ENCODE results near the gene TPRA1.

The TPRA1 gene

DNA sequence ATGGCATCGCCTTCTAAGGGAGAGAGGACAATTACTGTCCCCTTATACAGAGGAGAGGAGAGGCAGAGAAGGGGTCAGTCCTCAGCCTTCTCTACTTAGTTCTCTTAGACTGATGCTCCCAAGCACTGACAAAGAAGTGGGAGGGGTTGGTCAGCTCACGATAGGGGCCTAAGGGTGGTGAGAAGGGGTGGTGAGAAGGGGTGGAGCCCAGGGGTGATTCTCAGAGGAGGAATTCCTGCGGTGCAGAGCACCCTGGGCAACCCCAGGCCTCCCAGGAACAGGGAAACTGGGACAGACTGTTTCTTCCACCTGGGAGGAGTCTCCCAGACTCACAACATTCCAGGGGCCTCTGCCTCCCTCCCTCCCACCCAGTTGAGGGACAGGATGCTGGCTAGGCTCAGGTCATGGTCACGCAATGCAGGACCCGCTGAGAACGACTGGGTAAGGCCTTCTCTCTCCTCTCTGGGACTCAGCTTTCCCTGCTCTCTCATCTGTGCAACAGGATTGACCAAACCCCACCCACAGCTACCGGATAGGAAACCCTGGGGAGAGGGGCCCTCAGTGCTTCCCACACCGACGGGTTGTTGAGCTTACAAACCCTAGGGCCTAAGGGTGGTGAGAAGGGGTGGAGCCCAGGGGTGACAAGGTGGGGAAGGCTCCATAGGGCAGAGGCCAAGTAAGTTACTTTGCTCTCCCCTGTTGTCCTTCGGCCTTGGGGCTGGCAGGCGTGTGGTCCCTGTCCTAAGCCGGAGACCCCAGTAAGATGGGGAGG lies 1.5 kb downstream of the TPRA1 start:
- DNase-seq, result peak; percentile 58

DNA sequence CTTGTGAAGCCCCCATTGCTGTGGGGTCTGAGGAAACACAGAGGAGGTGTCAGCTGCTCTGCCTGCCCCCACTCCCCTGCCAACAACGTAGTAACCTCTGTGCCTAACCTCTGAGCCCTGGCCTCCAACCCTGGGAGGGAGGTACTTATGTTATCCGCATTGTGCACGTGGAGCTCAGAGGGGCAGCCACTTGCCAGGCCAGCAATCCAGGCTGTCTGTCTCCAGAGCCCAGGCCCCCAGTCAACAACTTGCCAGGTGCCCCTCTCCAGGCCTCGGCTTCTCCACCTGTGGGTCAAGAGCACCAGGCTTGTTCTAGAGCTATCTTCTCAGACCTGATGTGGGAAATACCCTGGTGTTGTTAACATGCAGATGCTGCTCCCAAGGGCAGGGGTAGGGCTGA lies 2.7 kb downstream of the TPRA1 start:
- no peak for DNase-seq

DNA sequence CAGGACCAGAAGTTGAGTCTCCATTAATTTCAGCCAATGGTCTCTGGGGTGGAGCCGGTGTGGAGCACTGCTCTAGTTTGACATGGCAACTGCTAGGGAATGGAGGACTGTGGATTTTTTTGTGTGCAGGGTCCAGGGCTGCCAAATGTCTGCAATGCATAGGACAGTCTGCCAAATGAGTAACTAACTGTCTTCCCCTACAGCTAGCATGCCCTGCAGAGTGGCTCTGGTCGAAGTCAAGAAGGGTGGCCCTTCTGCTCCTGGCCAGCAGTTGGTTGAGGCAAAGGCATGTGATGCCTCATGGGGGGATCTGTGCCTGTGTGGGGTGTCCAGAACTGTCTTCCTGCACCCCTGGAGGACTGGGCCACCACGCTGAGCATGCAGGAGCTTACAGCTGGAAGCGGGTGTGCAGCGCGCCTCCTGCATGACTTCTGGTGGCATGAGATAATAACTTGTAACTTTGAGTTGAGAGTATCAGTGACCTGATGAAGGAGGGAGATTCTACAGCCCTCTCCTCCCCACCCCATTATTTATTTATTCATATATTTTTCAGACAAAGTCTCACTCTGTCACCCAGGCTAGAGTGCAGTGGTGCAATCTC lies 4.6 kb downstream of the TPRA1 start:
- no peak for DNase-seq

DNA sequence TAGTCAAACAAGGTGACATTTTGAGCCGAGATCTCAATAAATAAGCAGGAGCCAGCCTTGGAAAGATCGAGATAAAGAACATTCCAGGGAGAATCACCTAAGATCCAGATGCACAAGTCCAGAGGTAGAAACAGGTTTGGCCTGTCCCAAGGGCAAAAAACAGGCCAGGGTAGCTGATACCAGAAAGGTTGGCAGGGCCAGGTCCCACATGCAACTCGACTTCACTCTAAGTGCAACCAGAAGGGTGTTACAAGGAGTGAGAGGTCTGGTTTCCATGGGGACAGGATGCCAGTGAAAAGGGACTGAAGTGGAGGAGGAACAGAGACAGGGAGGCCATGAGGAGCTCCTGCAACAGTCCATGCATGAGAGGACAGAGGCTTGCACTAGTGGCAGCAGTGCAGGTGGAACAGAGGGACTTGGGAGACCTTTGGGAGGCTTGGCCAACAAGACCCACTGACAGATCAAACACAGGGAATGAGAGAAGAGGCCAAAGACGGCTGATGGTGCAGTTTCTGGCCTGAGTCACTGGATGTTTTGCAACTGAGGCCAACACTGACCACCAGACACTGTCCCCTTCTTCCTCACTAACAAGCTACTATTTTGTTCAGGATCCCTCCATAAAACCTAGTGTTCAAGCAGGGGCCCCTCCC lies 5.2 kb downstream of the TPRA1 start:
- DNase-seq, result no peak

DNA sequence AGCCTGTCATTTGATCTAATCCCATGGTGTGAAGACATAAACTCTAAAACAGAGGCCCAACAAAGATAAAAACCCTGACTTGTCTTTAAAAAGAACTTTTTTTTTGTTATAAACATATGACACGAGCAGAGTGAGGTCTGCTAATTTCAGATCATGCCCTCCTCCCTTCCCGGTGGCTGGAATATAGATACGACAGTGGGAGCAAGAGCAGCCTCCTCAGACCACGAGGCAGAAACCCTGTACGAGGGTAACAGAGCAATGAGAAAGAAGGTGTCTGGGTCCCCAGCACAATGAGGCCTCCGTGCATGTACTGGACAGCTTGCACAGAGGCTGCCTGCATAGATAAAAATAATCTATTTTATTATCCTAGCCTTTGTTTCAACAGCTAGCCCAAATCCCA lies 5.8 kb downstream of the TPRA1 start:
- no peak for DNase-seq

DNA sequence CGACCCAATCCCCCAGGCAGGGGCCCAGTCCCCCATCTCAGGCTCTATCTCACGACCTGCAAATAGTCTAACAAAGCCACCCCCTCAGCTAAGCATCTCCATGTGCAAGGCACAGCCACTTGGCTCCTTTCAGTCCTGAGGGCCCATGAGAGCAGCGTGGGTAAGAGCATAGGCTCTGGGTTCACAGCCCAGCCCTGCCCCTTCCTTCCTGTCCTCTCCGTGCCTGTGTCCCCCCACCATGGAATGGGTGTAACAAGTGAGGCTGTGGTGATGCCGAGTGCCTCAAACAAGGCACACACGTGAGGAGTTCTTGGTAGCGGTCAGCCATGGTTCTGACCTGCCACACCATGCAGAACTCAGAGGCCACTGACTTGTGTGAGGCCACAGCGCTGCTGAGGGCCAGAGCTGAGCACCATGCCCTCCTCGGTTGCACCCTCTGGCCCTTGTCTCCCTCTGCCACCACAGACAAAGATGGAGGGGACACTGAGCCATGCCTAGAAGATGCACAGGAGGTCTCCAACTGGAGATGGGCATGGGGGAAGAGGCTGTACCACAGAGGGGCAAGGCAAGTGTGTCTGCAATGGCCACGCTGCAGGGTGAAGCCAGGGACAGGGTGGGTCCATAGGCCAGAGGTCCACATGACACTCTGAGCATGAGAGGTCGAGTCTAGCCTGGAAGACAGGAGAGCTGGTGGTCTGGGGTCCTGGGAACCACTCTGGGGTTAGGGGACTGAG lies 10.0 kb downstream of the TPRA1 start:
- DNase-seq, result no peak

DNA sequence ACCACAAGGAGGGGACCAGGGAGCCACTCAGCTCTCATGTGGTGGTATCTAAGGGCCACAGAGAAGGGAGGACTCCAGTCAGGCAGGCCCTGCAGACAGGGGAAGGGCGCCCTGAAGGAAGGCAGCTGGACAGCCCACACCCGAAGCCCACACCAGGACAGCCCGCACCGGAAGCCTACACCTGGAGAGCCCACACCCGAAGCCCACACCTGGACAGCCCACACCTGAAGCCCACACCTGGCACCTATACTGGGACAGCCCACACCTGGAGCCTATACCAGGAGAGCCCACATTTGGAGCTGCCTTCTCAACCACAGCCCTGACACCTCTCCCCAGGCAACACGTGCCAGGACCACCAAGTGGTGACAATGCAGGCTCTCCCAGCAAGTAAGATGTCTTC lies 11.7 kb downstream of the TPRA1 start:
- DNase-seq, result no peak

DNA sequence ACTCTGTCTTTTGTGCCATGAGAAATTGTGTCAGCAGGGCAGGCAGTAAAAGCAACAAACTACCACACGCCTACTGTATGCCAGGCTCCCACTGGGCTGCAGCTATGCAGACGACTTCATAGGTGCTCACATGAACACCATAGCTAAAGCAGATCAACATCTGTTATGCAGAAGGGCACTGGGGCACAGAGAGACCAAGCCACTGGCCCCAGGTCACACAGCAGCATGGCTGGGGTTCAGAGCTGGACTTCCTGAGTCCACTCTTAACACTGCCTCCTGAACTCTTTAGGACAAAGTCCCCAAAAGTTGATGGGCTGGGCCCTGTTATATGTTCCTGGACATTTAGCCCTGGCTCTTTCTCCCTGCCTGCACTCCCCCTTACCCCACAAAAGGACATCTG lies 12.4 kb downstream of the TPRA1 start:
- no peak for DNase-seq

DNA sequence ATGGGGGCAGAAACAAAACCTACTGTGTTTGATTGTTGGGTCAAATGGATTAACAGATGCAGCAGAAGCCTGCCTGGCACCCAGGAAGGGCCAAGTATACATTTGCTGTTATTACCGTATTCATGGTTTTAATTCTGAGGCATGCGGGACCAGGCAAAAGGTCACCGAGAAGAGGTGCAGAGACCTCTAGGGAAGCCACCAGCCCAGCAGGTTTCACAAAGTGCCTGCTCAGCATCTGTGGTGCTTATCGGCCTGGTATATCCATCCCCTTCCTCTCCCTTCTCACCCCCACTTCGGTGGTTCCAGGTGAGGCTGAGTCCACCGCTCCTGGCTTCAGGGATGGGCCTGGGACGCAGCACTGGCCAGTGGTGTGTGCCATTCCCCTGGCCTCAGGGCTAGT lies 13.1 kb downstream of the TPRA1 start:
- no peak for DNase-seq

DNA sequence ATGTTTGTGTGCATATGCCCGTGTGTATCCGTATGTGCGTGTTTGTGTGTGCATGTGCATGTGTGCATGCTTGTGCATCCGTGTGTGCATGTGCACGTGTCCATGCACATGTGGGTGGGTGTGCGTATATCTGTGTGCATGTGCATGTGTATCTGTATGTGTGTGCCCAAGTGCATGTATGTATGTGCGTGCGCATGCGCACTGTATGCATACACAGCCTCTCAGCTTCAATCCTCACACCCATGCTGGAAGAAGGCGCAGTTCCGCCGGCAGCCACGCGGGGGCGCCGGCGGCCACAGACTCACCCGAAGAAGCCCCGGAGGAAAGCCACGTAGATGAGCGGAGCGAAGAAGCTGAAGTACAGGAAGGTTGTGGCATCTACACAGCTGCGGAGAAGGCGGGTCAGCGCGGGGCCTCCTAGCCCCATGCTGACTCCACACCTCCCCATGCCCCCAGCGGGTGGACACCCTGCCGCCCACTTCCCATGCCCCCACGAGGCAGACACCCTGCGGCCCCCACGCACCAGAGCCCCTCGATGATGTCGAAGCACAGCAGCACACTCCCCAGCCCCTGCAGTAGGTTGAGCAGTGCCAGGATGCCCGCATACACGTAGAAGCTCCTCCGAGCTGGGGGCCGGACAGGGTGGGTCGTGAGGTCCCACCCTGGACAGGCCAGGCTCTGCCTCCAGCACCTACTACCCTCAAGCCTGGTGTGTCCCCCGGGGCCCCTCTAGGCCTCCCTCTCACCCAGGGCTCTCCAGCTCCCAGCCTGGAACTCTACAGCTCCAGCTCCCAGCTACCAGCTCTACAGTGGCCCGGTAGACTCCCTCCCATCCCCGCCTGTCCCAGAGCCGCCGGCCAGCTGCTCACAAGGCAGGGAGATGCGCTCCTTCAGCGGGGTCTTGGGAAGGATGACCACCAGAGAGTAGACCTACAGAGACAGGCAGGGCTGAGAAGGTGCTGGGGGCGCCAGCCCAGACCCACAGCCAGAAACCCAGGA lies 15.4 kb downstream of the TPRA1 start:
- DNase-seq, result peak; percentile 87

DNA sequence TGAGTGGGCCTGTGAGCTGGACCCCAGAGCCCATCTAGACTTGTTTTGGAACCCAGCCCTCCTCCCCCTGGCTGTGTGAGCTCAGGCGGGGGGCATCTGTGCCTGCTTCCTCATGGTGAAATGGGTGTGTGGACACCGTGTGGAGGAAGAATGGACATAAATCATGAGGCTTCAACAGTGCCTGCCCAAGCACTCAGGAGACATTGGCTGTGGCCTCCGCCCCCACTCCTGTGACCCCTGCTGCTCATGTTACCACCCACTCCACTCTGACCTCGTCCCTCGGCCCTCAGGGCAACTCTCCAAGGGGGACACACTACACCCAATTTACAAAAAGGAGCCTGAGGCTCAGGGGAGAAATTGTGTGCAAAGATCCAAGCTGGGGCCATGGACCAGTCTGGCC lies 16.6 kb downstream of the TPRA1 start:
- DNase-seq, result no peak

DNA sequence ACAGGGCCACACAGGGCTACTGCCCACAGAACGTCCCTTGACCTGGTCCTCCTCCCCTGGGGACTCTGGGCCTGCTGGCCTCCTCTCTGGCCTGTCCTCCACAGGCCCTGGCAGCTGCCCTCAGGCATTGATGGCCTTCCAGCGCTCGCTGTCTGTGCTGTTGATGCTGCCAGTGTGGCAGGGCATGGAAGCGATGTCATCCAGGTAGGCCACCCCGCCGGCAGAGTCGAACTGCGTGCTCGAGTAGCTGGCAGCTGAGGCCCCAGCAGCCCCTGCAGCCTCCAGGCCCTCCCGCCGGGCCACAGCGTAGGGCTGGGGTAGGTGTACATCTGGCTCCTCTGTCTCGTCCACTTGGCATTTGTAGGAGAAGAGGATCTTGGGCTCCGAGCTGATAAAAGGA lies 17.1 kb downstream of the TPRA1 start:
- DNase-seq, result no peak

DNA sequence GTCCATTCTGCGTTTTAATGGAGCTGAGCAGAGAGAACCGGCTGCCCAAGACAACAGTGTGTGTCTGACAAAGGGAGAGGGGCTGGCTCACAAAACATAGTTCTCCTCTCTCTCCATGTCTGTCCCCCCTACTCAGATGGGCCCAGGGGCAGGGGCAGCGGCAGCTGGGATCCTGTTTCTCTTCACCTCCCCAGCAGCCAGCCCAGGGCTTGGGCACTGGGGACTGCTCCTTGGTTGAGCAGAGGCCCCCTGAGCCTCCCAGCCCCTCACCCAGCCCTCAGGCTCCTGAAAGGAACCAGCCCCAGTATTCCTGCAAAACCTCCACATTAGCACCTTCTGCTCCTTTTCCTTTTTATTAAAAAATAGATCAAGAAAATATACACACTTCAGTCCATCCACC lies 17.8 kb downstream of the TPRA1 start:
- no peak for DNase-seq

DNA sequence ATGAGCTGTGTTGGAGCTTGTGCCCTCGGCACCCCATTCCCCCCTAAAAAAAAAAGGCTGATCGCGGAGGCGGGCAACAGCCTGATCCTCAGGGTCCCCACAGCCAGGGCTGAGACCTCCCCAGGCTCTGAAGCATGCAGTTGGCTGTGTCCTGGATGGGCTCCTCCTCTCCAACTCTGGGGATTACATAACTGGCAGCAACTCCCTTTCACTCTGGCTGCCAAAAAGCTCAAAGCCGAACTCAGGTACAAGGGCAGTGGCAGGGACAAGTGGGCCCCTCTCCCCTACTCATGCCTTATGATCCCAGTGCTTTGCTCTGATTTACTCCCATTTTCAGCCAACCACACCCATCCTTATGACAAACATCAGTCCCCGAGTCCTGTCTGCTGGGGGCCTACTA lies 18.3 kb downstream of the TPRA1 start:
- no peak for DNase-seq

DNA sequence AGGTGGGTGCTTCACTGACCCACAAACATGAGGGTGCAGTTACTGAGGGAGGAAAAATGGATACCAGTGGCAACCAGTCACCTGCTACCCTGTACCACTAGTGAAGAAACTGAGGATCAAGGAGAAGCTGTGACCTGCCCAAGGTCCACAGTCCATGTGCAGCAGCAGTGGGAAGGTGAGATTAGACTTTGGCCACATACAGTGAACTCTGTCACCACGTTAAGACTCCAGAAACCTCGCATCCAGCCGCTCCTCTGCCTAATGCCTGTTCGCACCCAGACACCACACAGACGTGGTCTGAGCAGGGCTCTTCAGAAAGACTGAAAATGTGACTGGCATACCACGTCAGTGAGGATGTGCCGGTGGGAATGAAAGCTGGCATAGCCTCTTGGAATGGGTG lies 20.0 kb downstream of the TPRA1 start:
- no peak for DNase-seq

DNA sequence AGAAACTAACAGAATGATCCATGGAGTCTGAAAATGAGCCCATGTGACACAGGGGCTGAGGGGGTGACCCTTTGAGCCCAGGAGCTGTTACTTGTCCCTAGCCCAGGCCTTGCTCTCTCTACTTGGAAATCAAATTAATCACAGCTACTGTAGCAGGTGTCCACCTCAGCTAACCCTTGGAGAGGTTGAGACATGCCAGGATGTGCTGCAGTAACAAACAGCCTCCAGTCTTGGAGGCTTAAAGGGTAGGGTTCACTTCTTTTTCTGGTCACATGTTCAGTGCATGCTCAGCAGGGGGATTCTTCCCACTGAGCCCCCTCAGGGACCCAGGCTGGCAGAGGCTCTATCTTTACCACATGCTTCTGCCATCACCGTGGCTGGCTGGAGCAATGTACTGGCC lies 21.4 kb downstream of the TPRA1 start:
- no peak for DNase-seq

DNA sequence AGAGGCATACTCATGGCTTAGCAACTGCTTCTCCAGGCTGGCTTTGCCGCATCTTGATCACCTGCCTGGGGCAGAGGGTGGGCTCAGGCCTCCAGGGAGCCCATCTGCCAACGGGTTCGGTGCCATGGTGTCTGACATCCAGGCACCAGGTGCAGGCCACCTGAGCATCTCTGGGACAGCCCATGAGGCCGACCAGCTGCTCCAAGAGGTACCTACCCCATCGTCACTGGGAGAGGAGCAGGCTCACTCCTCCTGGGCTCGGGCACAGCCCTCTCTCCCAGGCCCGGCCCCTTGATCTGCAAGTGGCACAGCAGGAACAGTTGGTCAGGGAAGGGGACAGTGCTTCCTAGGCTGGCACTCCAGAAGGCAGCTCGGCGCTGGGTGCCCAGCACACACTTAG lies 21.9 kb downstream of the TPRA1 start:
- no peak for DNase-seq

DNA sequence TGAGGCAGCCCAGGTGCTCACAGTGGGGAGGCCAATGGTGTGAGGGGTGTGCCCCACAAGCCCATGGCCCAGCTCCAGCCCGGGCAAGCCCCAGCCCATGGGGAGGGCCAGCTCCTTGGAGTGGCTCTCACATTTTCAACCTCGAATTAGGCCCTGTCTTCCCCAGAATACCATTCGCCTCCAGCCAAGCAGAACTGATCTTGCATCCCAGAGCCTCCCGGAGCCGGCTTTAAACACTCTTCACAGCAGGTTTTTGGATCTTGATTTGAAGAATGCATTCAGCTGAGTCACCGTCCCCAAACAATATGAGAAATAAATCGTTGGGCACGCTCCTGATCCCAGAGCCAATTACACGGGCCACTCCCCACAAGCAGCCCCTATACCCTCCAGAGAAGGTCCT lies 23.7 kb downstream of the TPRA1 start:
- DNase-seq, result no peak

DNA sequence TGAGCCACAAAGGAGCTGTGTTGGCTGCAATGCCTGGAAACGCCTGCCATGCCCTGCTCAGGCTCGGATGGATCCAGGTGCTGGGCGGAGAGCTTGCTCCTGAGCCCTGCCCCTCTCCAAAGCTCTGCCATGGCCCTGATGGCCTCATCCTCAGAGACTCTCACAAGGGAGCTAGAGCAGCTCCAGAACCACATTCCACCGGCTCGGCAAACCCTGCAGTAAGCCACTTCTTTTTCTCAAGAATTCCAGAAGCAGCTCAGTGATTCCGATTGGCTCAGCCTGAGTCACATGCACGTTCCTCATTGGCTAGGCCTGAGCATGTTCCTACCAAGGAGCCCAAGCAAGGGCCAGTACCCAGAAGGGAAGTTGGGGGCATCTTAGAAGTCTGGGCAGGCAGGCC lies 24.8 kb downstream of the TPRA1 start:
- no peak for DNase-seq

DNA sequence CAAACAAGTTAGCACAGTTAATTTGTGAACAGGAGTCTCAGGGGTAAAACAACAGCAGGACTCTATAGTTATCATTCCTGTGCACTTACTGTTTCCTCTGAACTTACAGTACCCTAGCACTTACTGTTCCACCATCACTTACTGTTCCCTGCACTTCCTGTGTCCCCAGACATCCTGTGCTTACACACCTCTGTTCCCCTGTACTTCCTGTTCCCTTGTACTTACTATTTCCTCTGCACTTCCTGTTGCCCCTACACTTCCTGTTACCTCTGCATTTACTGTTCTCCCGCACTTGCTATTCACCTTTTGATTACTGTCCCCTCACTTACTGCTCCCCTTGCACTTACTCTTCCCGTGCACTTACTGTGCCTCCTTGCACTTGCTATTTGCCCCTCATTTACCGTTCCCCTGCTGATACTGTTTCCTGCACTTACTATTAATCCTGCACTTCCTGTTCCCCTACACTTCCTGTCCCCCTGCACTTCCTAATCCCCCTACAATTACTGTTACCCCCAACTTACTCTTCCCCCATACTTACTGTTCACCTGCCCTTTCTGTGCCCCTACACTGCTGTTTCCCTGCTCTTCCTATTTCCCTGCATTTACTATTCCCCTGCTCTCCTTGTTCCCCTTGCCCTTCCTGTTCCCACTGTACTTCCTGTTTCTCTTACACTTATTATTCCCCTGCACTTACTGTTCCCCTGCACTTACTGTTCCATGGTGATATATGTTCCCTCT lies 30.3 kb downstream of the TPRA1 start:
- no peak for DNase-seq

DNA sequence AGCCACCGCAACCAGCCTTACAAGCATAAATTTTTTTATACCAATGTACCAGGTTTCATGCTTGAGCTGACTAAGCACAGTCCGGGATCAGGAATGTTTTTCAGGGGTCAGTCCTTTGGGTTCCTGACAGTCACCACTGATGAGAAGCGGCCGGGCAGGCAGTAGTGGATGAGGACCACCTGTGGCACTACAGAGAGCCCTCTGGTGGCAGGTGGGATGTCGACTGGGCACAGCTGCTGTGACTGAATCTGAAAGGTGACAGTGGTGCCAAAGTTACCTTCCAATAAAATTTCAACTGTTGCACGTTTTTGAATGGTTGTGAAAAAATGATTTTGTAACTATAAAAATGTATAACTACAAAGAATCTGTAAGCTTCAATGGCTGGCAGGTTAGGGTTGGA lies 34.0 kb downstream of the TPRA1 start:
- DNase-seq, result no peak

DNA sequence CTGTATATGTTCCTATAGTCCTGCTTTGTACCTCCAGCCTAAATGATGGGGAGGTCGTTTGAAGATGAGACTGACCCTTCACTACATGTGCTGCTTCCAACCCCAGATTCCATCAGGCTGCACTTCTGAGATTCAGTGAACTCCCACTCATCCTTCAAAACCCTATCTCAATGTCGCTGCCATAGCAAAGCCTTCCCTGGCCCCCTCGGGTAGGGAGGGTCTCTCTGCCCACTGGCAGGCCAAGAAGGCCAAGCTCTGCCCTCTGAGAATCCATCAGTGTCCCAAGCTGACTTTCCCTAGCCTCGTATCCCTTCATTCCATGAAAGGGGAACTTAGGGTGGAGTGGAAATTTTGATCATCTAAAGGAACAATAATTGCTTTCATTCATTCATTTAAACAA lies 35.4 kb downstream of the TPRA1 start:
- no peak for DNase-seq
